ENCODE results near the gene PTPN6. TPM values are rescaled to one million over a fixed set of nuclear protein-coding genes. Genes with fewer than 3 reads are reported as not detected.

The PTPN6 gene
- total and polyA plus RNA-seq, 2 of the 13 experiments (the other 11 are each of a cell fraction or from before 2014, with no cell fraction given): 10.5 to 10.6 TPM

DNA sequence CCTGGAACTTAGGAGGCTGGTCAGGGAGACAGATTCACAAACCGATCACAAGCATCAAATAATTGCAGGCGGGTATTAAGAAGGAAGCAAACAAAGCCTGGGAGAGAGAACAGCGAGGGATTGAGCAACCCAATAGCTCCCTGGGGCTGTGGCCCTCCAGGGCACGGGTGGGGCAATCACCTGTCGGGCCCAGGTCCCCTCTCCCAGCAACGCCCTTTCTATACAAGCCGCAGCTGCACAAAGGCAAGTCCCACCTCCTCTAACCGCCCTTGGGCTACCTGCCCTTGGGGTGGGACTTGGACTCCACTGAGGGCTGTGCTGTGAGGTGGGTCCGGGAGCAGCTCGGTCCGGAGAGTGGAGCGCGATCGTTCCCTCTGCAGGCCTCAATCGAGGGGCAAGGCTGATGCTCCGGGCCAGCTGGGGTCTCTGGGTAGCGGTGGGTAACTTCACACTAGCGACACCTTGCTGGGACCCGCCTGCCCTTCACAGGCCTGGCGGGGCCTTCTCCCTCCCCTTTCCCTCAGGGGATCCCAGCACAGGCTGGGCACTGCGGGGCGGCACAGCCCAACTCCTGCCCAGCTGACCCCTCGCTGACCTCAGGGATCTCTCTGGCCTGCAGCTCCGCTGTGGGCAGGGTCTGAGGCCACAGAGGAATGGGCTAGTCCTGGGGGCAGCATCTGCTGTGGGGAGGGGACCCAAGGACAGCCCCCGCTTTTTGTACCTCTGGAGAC lies 11.3 kb downstream of the PTPN6 start (continued):
- TF ChIP-seq ZBTB7B (CRISPR knock-in tag; IDR thresholded peaks at IDR 0.05) (no peak), ESRRA (CRISPR knock-in tag; IDR thresholded peaks at IDR 0.05; ENCODE audit: low read depth) (no peak), RXRA (CRISPR knock-in tag; IDR thresholded peaks at IDR 0.05) (no peak), BRCA1 (CRISPR knock-in tag; IDR thresholded peaks at IDR 0.05) (no peak)

DNA sequence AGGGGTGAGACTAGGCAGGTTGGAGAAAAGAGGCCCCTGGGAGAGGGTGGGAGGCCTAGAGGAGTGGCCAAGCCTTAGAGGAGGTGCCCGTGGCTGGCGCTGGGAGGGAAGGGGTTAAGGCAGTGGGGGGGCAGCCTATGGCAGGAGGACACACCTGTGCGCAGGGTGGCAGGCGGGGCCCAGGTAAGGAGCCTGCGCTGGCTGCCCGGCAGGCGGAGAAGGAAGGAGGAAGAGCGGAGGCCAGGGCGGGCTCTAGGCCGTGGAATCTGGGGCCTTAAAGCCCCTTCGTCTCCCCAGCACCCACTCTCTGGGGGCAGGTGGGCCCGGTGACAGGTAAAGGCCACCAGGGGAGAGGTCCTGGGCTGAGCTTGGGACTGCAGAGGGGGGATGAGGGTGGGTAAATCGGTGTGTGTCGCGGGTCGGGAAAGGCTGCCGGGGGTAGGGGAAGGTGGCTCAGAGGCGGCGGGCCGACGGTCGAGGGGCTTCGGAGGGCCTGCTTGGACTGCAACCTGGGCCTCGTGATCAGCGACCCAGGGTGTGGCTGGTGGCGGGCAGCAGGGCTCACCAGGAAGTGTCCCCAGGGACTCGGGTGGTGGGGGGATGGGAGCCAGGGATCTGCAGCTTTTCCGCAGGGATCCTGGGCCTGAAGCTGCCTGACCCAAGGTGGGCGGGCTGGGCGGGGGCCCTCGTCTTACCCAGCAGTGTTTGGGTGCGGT lies 12.0 kb downstream of the PTPN6 start:
- Histone ChIP-seq H2AFZ (ENCODE audit: low read length) (no peak overlapping the region), H3K4me1 (ENCODE audit: insufficient read depth, low read length) (peaks cover 45% of the 10 kb centered on the region), H3K9ac (ENCODE audit: insufficient read depth, low read depth, low read length) (peak overlapping the region; percentile 77), H3K27me3 (ENCODE audit: control insufficient read depth in 1 of 2, insufficient read depth in 2 of 2, low read length in 2 of 2) (no peaks in the 10 kb centered on the region), H3K36me3 (replicated peaks in 1 of 2; ENCODE audit: control insufficient read depth in 1 of 2, insufficient read depth in 2 of 2, low read length in 2 of 2) (peaks cover 20 to 30% of the 10 kb centered on the region in 2 experiments), H3K79me2 (ENCODE audit: insufficient read depth, low read length) (peaks cover 6% of the 10 kb centered on the region), H4K20me1 (ENCODE audit: insufficient read depth, low read length) (no peaks in the 10 kb centered on the region; the same call in 1 of the 2 replicates), H3K4me3 (replicated peaks in 1 of 3; ENCODE audit: insufficient read depth in 1 of 3, low read depth in 2 of 3, low read length in 3 of 3) (no peak overlapping the region), H3K9me3 (ENCODE audit: low read length) (no peaks in the 10 kb centered on the region), H3K27ac (ENCODE audit: extremely low read length, insufficient read depth, low read length) (peak overlapping the region; percentile 76), H3K4me2 (ENCODE audit: low read depth, low read length) (no peak overlapping the region)
- CTCF ChIA-PET (ENCODE audit: low intra/inter-chr PET ratio, low total read pairs): interaction anchor here (1.7 kb wide), 1 partner anchor 19 kb away, joined by 11 read pairs; the partner anchor contains the start of genes C12orf57 and RNU7-1
- DNase-seq (ENCODE audit: low spot score): no peak
- TF ChIP-seq GFI1 (CRISPR knock-in tag; IDR thresholded peaks at IDR 0.05; ENCODE audit: borderline replicate concordance): no peak
- TF ChIP-seq, protein P1, sequence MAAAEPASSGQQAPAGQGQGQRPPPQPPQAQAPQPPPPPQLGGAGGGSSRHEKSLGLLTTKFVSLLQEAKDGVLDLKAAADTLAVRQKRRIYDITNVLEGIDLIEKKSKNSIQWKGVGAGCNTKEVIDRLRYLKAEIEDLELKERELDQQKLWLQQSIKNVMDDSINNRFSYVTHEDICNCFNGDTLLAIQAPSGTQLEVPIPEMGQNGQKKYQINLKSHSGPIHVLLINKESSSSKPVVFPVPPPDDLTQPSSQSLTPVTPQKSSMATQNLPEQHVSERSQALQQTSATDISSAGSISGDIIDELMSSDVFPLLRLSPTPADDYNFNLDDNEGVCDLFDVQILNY (CRISPR knock-in tag; conservative IDR thresholded peaks at IDR 0.05): no peak
- TF ChIP-seq SAFB2 (CRISPR knock-in tag; IDR thresholded peaks at IDR 0.05; ENCODE audit: borderline replicate concordance, low read depth): no peak
- no peak for TF ChIP-seq ZNF253 (CRISPR knock-in tag; IDR thresholded peaks at IDR 0.05; ENCODE audit: borderline replicate concordance)
- peak; percentile 79 for TF ChIP-seq ZNF652 (CRISPR knock-in tag; IDR thresholded peaks at IDR 0.05; ENCODE audit: borderline replicate concordance, low read depth)
- TF ChIP-seq, protein P2, sequence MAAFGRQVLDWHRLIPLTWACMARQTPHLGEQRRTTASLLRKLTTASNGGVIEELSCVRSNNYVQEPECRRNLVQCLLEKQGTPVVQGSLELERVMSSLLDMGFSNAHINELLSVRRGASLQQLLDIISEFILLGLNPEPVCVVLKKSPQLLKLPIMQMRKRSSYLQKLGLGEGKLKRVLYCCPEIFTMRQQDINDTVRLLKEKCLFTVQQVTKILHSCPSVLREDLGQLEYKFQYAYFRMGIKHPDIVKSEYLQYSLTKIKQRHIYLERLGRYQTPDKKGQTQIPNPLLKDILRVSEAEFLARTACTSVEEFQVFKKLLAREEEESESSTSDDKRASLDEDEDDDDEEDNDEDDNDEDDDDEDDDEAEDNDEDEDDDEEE (CRISPR knock-in tag; IDR thresholded peaks at IDR 0.05): no peak
- no peak for TF ChIP-seq HIVEP1 (CRISPR knock-in tag; IDR thresholded peaks at IDR 0.05)
- TF ChIP-seq ZNF296 (CRISPR knock-in tag; conservative IDR thresholded peaks at IDR 0.05): no peak
- no peak for TF ChIP-seq POLR2A (IDR thresholded peaks at IDR 0.05; ENCODE audit: insufficient read depth in 1 of 2, low read depth in 2 of 2, low read length in 2 of 2)
- TF ChIP-seq, protein P3, sequence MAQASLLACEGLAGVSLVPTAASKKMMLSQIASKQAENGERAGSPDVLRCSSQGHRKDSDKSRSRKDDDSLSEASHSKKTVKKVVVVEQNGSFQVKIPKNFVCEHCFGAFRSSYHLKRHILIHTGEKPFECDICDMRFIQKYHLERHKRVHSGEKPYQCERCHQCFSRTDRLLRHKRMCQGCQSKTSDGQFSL (CRISPR knock-in tag; IDR thresholded peaks at IDR 0.05): peak; percentile 63; the same call in 1 of the 2 replicates
- TF ChIP-seq SIN3A (IDR thresholded peaks at IDR 0.05; ENCODE audit: borderline replicate concordance, low read depth, low read length): no peak
- ATAC-seq: no peak
- BruUV-seq (replicated peaks): no TSS peak
- no peak for FAIRE-seq
- POLR2A ChIA-PET: interaction anchor here (0.8 to 8.0 kb wide), 7 partner anchors 17 to 95 kb away, joined by 3 to 180 read pairs (median 6); partner anchors contain the start of genes C12orf57, LPCAT3 and RNU7-1
- 94% methylated on average over 27 of the region's 32 CpGs for WGBS (ENCODE audit: low lambda C conversion rate)
- in situ Hi-C loops (cut with HindIII; ENCODE audit: extremely low pct_ligation_motif_present, low pct_unique_long_range_greater_than_20kb) (no loop called here), intact Hi-C loops (cut with micrococcal nuclease; ENCODE audit: unreplicated experiment) (no loop called here)
